Astrocyte (in vitro differentiated cells and primary cell): Measurements from ENCODE around the gene MIR17HG.

ENCODE experiments used
- CTCF ChIP-seq: IDR thresholded peaks from 2 replicates; pipeline ENCODE4 v1.5.1; 2011; ENCODE audit warnings: low read depth, mild to moderate bottlenecking, inconsistent platforms, low read length, moderate library complexity; ENCODE audit not compliant: insufficient read depth
- EZH2 ChIP-seq: IDR thresholded peaks from 2 replicates; pipeline ENCODE4 v1.6.1; 2012; ENCODE audit warnings: mild to moderate bottlenecking, low read length, inconsistent platforms; ENCODE audit not compliant: insufficient read depth

- TF ChIP-seq CTCF (no peak), EZH2 (no peak)
Observed at GRCh38 chr13:91355099-91355825, 7.8 kb downstream of the MIR17HG start.
